HG03175 (cell line): ENCODE data around the gene PRKCE.

Source experiments
- ATAC-seq: cut with Tn5 transposase; IDR thresholded peaks from one replicate; pipeline ENCODE4 v1.9.1; 2021; ENCODE audit warnings: mild to moderate bottlenecking, moderate library complexity; ENCODE audit not compliant: unreplicated experiment

The PRKCE gene

GRCh38 chr2:45951025-45951727 lies 299.7 kb downstream of the PRKCE start:
- no peak for ATAC-seq

- ATAC-seq: no peak
Observed at GRCh38 chr2:45952591-45952990, 301.1 kb downstream of the PRKCE start.

- ATAC-seq: no peak
Observed at GRCh38 chr2:45953376-45954027, 302.0 kb downstream of the PRKCE start.

GRCh38 chr2:45954233-45954850 lies 302.9 kb downstream of the PRKCE start:
- ATAC-seq: no peak

GRCh38 chr2:45957533-45958227 lies 306.2 kb downstream of the PRKCE start:
- ATAC-seq: no peak

GRCh38 chr2:45960057-45960863 lies 308.8 kb downstream of the PRKCE start:
- no peak for ATAC-seq

- ATAC-seq: no peak
Observed at GRCh38 chr2:45962177-45962921, 310.9 kb downstream of the PRKCE start.

- no peak for ATAC-seq
Observed at GRCh38 chr2:45963816-45964215, 312.3 kb downstream of the PRKCE start.

GRCh38 chr2:45964223-45964841 lies 312.9 kb downstream of the PRKCE start:
- ATAC-seq: no peak

GRCh38 chr2:45964906-45965305 lies 313.4 kb downstream of the PRKCE start:
- ATAC-seq: no peak

GRCh38 chr2:45965871-45966498 lies 314.5 kb downstream of the PRKCE start:
- ATAC-seq: no peak

- no peak for ATAC-seq
Observed at GRCh38 chr2:45968946-45969584, 317.6 kb downstream of the PRKCE start.

GRCh38 chr2:45973426-45973825 lies 322.0 kb downstream of the PRKCE start:
- ATAC-seq: no peak

GRCh38 chr2:45974056-45974455 lies 322.6 kb downstream of the PRKCE start:
- peak; percentile 87 for ATAC-seq

- peak; percentile 35 for ATAC-seq
Observed at GRCh38 chr2:45974762-45975408, 323.4 kb downstream of the PRKCE start.

- no peak for ATAC-seq
Observed at GRCh38 chr2:45975752-45976517, 324.5 kb downstream of the PRKCE start.

GRCh38 chr2:45978302-45978859 lies 326.9 kb downstream of the PRKCE start:
- ATAC-seq: no peak
